GM12878 (cell line): ENCODE results near the gene THAP7. TPM values are rescaled to one million over a fixed set of nuclear protein-coding genes. Genes with fewer than 3 reads are reported as not detected.

ENCODE experiments used
- ATAC-seq: fragments of 200-7000 bp; cut with Tn5 transposase; 3 replicates; pipeline ENCODE4 v1.9.1; 2020; ENCODE audit warnings: mild to moderate bottlenecking, moderate library complexity
- BruUV-seq: library from RNA; stranded (reverse); fragments of 400-500 nt; replicated peaks from 2 replicates; lab custom pipeline; 2021; lab: Mats Ljungman, UMichigan
- CTCF ChIA-PET: fragments of 300-600 bp; sonication (Branson Sonifier 250); formaldehyde crosslinking; extraction: SDS; loops from one replicate; lab custom pipeline; 2021; ENCODE audit warnings: inconsistent platforms; lab: Yijun Ruan, JAX
- POLR2A ChIA-PET: fragments of 350-600 bp; formaldehyde crosslinking; extraction: SDS; loops from one replicate; lab custom pipeline; 2021; ENCODE audit warnings: inconsistent platforms; lab: Charles Lee
- RAD21 ChIA-PET: fragments of 300-600 bp; sonication (Branson Sonifier 250); formaldehyde crosslinking; loops from one replicate; lab custom pipeline; 2023; ENCODE audit warnings: antibody characterized with exemption; ENCODE audit not compliant: unreplicated experiment; lab: Charles Lee
- SMC1A ChIA-PET: fragments of 300-600 bp; sonication (Branson Sonifier 250); formaldehyde crosslinking; loops from one replicate; lab custom pipeline; 2023; ENCODE audit not compliant: unreplicated experiment, uncharacterized antibody; lab: Charles Lee
- DNase-seq: peaks from one replicate; pipeline ENCODE4 v3.0.0-alpha.2; 2011; ENCODE audit warnings: low read depth, low spot score
- FAIRE-seq: peaks from 3 replicates; lab custom pipeline; 2011; peaks lifted over from hg19 to GRCh38; lab: Jason Lieb, UNC
- H2AFZ ChIP-seq: 2 replicates; pipeline ENCODE4 v1.6.0; 2011; ENCODE audit warnings: low read depth, low read length, control low read depth; ENCODE audit not compliant: control insufficient read depth
- H3K27ac ChIP-seq: 2 replicates; pipeline ENCODE4 v1.5.1; 2011; ENCODE audit warnings: control low read depth; ENCODE audit not compliant: control insufficient read depth, insufficient read depth
- H3K27me3 ChIP-seq, 2 experiments: replicated peaks in 1 of 2; 2 replicates each; pipeline versions ENCODE4 v1.6.0 to v1.6.1; 2011; ENCODE audit warnings: low read length in 1 of 2; ENCODE audit not compliant: control insufficient read depth in 2 of 2, insufficient read depth in 2 of 2
- H3K36me3 ChIP-seq, 2 experiments: 2 replicates each; pipeline ENCODE4 v1.5.1; 2011; ENCODE audit warnings: low read length in 1 of 2; ENCODE audit not compliant: control insufficient read depth in 2 of 2, insufficient read depth in 2 of 2
- H3K4me1 ChIP-seq: 2 replicates; pipeline ENCODE4 v1.6.1; 2011; ENCODE audit warnings: mild to moderate bottlenecking, low read length, moderate library complexity, mixed read lengths; ENCODE audit not compliant: control insufficient read depth, insufficient read depth
- H3K4me2 ChIP-seq: 2 replicates; pipeline ENCODE4 v1.6.0; 2011; ENCODE audit warnings: control low read depth; ENCODE audit not compliant: control insufficient read depth, insufficient read depth
- H3K4me3 ChIP-seq: fragments of 200-600 bp; sonication (generic); 2 replicates; pipeline ENCODE4 v1.5.1; 2016
- H3K79me2 ChIP-seq: 2 replicates; pipeline ENCODE4 v1.6.0; 2011; ENCODE audit warnings: low read length; ENCODE audit not compliant: control insufficient read depth, insufficient read depth
- H3K9ac ChIP-seq: 2 replicates; pipeline ENCODE4 v1.8.0; 2011; ENCODE audit warnings: low read length, control low read depth, mixed read lengths; ENCODE audit not compliant: control insufficient read depth, insufficient read depth
- H3K9me3 ChIP-seq: replicated peaks from 3 replicates; pipeline ENCODE4 v1.5.1; 2011; ENCODE audit warnings: mild to moderate bottlenecking, low read length; ENCODE audit not compliant: control insufficient read depth, insufficient read depth
- H4K20me1 ChIP-seq: 2 replicates; pipeline ENCODE4 v1.6.0; 2011; ENCODE audit not compliant: control insufficient read depth, insufficient read depth
- BMI1 ChIP-seq: fragments of 450-650 bp; IDR thresholded peaks from 2 replicates; pipeline ENCODE4 v1.6.1; 2016; ENCODE audit warnings: mild to moderate bottlenecking, moderate library complexity, borderline replicate concordance
- CEBPB ChIP-seq, 2 experiments: fragments of 150-350 bp in 1 of 2; IDR thresholded peaks; 2 replicates each; pipeline ENCODE4 v1.6.1; 2012 to 2014; ENCODE audit warnings: low read depth in 2 of 2, low read length in 2 of 2, borderline replicate concordance in 1 of 2, inconsistent platforms in 1 of 2
- CHD4 ChIP-seq: fragments of 200-600 bp; sonication (generic); IDR thresholded peaks from 2 replicates; pipeline ENCODE4 v1.6.1; 2016; ENCODE audit warnings: mild to moderate bottlenecking
- DPF2 ChIP-seq: fragments of 450-650 bp; IDR thresholded peaks from 2 replicates; pipeline ENCODE4 v1.6.1; 2017; ENCODE audit warnings: mild to moderate bottlenecking
- FOXK2 ChIP-seq: fragments of 450-650 bp; IDR thresholded peaks from 2 replicates; pipeline ENCODE4 v1.6.1; 2017; ENCODE audit warnings: mild to moderate bottlenecking, moderate library complexity
- IKZF2 ChIP-seq, 2 experiments: fragments of 450-650 bp; IDR thresholded peaks; 2 replicates each; pipeline ENCODE4 v1.6.1; 2017; ENCODE audit warnings: mild to moderate bottlenecking in 2 of 2, moderate library complexity in 2 of 2
- NBN ChIP-seq: fragments of 450-650 bp; IDR thresholded peaks from 2 replicates; pipeline ENCODE4 v1.6.1; 2016
- NKRF ChIP-seq: fragments of 450-650 bp; conservative IDR thresholded peaks from 2 replicates; pipeline ENCODE4 v1.6.1; 2017; ENCODE audit warnings: mild to moderate bottlenecking, moderate library complexity
- PAX5 ChIP-seq: IDR thresholded peaks from 2 replicates; pipeline ENCODE4 v1.6.1; 2011; ENCODE audit warnings: low read depth, low read length, borderline replicate concordance
- POLR2A ChIP-seq: IDR thresholded peaks from 2 replicates; pipeline ENCODE4 v1.6.1; 2011; ENCODE audit warnings: low read depth, mild to moderate bottlenecking, low read length
- POLR2AphosphoS2 ChIP-seq: IDR thresholded peaks from 2 replicates; pipeline ENCODE4 v1.6.1; 2011; ENCODE audit warnings: low read depth, mild to moderate bottlenecking, low read length, improper control_type of control experiment, moderate library complexity
- RAD51 ChIP-seq: fragments of 450-650 bp; IDR thresholded peaks from 2 replicates; pipeline ENCODE4 v1.6.1; 2016; ENCODE audit warnings: moderate library complexity, mild to moderate bottlenecking, inconsistent platforms
- RB1 ChIP-seq: fragments of 450-650 bp; formaldehyde crosslinking; IDR thresholded peaks from 2 replicates; pipeline ENCODE4 v1.6.1; 2017; ENCODE audit warnings: mild to moderate bottlenecking, borderline replicate concordance
- SMAD5 ChIP-seq: IDR thresholded peaks from 2 replicates; pipeline ENCODE4 v1.6.1; 2016; ENCODE audit warnings: antibody characterized with exemption, low read depth
- TBL1XR1 ChIP-seq: IDR thresholded peaks from 2 replicates; pipeline ENCODE4 v1.6.1; 2012; ENCODE audit warnings: low read depth, low read length, improper control_type of control experiment
- WRNIP1 ChIP-seq: IDR thresholded peaks from 2 replicates; pipeline ENCODE4 v1.6.1; 2011; ENCODE audit warnings: low read depth, low read length, improper control_type of control experiment, borderline replicate concordance
- ZBTB40 ChIP-seq: fragments of 450-650 bp; IDR thresholded peaks from 2 replicates; pipeline ENCODE4 v1.6.1; 2016; ENCODE audit warnings: mild to moderate bottlenecking, moderate library complexity, borderline replicate concordance
- WGBS: methylation state at CpG from one replicate; pipeline ENCODE4 v1.1.6; 2016; ENCODE audit warnings: low lambda C conversion rate; ENCODE audit not compliant: insufficient replicate concordance, insufficient coverage; ENCODE audit errors: missing lambda C conversion rate; 5-methylcytosine and 5-hydroxymethylcytosine counted together
- in situ Hi-C: fragments of 300-500 bp; cut with MboI; formaldehyde crosslinking; loops from 9 replicates; pipeline ENCODE4 v1.14.3; 2018; ENCODE audit warnings: mixed read lengths
- intact Hi-C: fragments of 100-400 bp; cut with micrococcal nuclease; formaldehyde crosslinking; loops from one replicate; pipeline ENCODE4 v1.14.2; 2022; ENCODE audit not compliant: unreplicated experiment
- polyA plus RNA-seq, 11 experiments: library from polyadenylated mRNA; depleted of rRNA in 4 of 11; unstranded in 6 of 11; stranded (reverse) in 5 of 11; fragments of >200 nt; fragmentation: Nextera tagmentation in 4 of 11; fragmentation: Illumina TruSeq in 1 of 11; extraction: Ambion mirVana in 4 of 11; extraction: Trizol in 1 of 11; gene quantifications; 1 replicate in 1 of 11; 2 replicates in 10 of 11; pipeline versions ENCODE4 v1.2.1 to v1.2.3, GENCODE V29; 2011 to 2016; ENCODE audit warnings: inconsistent platforms in 2 of 11, missing spikeins in 2 of 11, low read depth in 1 of 11
- total RNA-seq, 4 experiments: library from RNA; depleted of rRNA in 3 of 4; stranded (reverse); fragments of >200 nt in 3 of 4; fragmentation: Illumina TruSeq in 1 of 4; extraction: Trizol in 1 of 4; gene quantifications; 2 replicates each; pipeline versions ENCODE4 v1.2.1 to v1.2.3, GENCODE V29; 2013 to 2021

Gene THAP7
- total and polyA plus RNA-seq, 10 of the 15 experiments (the other 5 are each of a cell fraction or from before 2014, with no cell fraction given), result 0.66 to 58.3 (median 26.3) TPM

GRCh38 chr22:20965888-20966855, 35.7 kb downstream of the THAP7 start:
- peaks cover 2 to 4% of the 10 kb centered on the region in 2 experiments; a peak in 3 of 4 replicates for H3K27me3 ChIP-seq
- H3K4me1 ChIP-seq, result peaks cover 3% of the 10 kb centered on the region
- H4K20me1 ChIP-seq, result no peaks in the 10 kb centered on the region; the same call in 1 of the 2 replicates
- no peak overlapping the region for H2AFZ ChIP-seq
- H3K9me3 ChIP-seq, result no peaks in the 10 kb centered on the region
- CTCF ChIA-PET, result no interaction called here
- in situ Hi-C loops, result no loop called here
- POLR2A ChIA-PET, result no interaction called here
- FAIRE-seq (no peak), ATAC-seq (no peak), DNase-seq (no peak)
- TF ChIP-seq IKZF2 (IDR thresholded peaks at IDR 0.05) (no peak), WRNIP1 (no peak), CEBPB (IDR thresholded peaks at IDR 0.05; ENCODE audit: borderline replicate concordance in 1 of 2, low read depth in 2 of 2, low read length in 2 of 2) (no peak), TBL1XR1 (no peak), BMI1 (no peak), NKRF (no peak), NBN (no peak), RB1 (no peak), SMAD5 (no peak), PAX5 (no peak), POLR2A (no peak), ZBTB40 (no peak), FOXK2 (no peak), DPF2 (no peak), RAD51 (no peak), CHD4 (no peak), POLR2AphosphoS2 (no peak)
- no peak overlapping the region for H3K4me3 ChIP-seq
- WGBS, result 41% methylated on average over 12 of the region's 13 CpGs
- no peak overlapping the region for H3K27ac ChIP-seq
- intact Hi-C loops, result no loop called here
- SMC1A ChIA-PET, result no interaction called here
- no peak overlapping the region for H3K4me2 ChIP-seq
- no TSS peak for BruUV-seq
- H3K9ac ChIP-seq, result no peak overlapping the region
- H3K36me3 ChIP-seq, result no peaks in the 10 kb centered on the region
- RAD21 ChIA-PET, result no interaction called here
- H3K79me2 ChIP-seq, result no peaks in the 10 kb centered on the region
